Posterior vena cava (tissue), 2 donors: ENCODE measurements around the gene ACP1. TPM values are rescaled to one million over a fixed set of nuclear protein-coding genes. Genes with fewer than 3 reads are reported as not detected.

Experiments used
- total RNA-seq, 2 donors: library from RNA; stranded (reverse); fragmentation: NEBNext Ultra II Directional; extraction: Animal tissue kit (Norgen Biotek cat#: 25700); gene quantifications; one replicate each; pipeline ENCODE4 v1.2.1, GENCODE V29; 2021
- donor health status: DM: yes; HTN: yes; CAD: no.
- donor health status: DM: yes; HTN: yes; CAD: no.

Gene ACP1
- total RNA-seq, 2 donors from 2014 or later = 50.9 to 54.0 TPM

Other genes with a start within 250 kb of the ACP1 start
- gene FAM110C, start 218.4 kb upstream of the ACP1 start, total RNA-seq = 1 to 10 TPM; 1.3 to 2.5 TPM
- gene SH3YL1, start 915 bp upstream of the ACP1 start, total RNA-seq = 10 to 100 TPM; 21.1 to 27.3 TPM
- 10 to 100 TPM; 63.8 to 64.2 TPM for gene ALKAL2, start 23.1 kb downstream of the ACP1 start, total RNA-seq